AG04450 (cell line): ENCODE measurements around the gene FETUB. TPM values are rescaled to one million over a fixed set of nuclear protein-coding genes. Genes with fewer than 3 reads are reported as not detected.

Source experiments
- CTCF ChIA-PET: fragments of 300-600, 350-600 bp; formaldehyde crosslinking; extraction: SDS; loops from one replicate; lab custom pipeline; 2022; ENCODE audit warnings: antibody characterized with exemption, inconsistent platforms; lab: Charles Lee
- POLR2A ChIA-PET: fragments of 350-600 bp; formaldehyde crosslinking; extraction: SDS; loops from one replicate; lab custom pipeline; 2021; ENCODE audit warnings: antibody characterized with exemption, inconsistent platforms; lab: Yijun Ruan, JAX
- DNase-seq: peaks from one replicate; pipeline ENCODE4 v3.0.0-alpha.2; 2011; ENCODE audit warnings: low read depth, low spot score
- H3K27ac ChIP-seq: one replicate; pipeline ENCODE4 v1.5.1; 2012; ENCODE audit warnings: low read depth, low read length, control low read depth
- H3K27me3 ChIP-seq: one replicate; pipeline ENCODE4 v1.6.0; 2012; ENCODE audit warnings: low read length; ENCODE audit not compliant: control insufficient read depth, insufficient read depth
- H3K4me3 ChIP-seq: 2 replicates; pipeline ENCODE4 v1.5.1; 2011; ENCODE audit warnings: mild to moderate bottlenecking, low read depth, low read length, control low read depth
- H3K9me3 ChIP-seq: 2 replicates; pipeline ENCODE4 v1.5.1; 2012; ENCODE audit warnings: low read length; ENCODE audit not compliant: control insufficient read depth, insufficient read depth
- polyA plus RNA-seq: library from polyadenylated mRNA; depleted of rRNA; stranded (reverse); fragments of >200 nt; gene quantifications from 2 replicates; pipeline ENCODE4 v1.2.3, GENCODE V29; 2011
- TF ChIP-seq, protein P1 (sequence below): IDR thresholded peaks from 2 replicates; pipeline ENCODE4 v1.5.1; 2011; ENCODE audit warnings: low read depth, low read length, control low read depth, inconsistent platforms

The FETUB gene
- polyA plus RNA-seq, 1 experiment = not detected

DNA sequence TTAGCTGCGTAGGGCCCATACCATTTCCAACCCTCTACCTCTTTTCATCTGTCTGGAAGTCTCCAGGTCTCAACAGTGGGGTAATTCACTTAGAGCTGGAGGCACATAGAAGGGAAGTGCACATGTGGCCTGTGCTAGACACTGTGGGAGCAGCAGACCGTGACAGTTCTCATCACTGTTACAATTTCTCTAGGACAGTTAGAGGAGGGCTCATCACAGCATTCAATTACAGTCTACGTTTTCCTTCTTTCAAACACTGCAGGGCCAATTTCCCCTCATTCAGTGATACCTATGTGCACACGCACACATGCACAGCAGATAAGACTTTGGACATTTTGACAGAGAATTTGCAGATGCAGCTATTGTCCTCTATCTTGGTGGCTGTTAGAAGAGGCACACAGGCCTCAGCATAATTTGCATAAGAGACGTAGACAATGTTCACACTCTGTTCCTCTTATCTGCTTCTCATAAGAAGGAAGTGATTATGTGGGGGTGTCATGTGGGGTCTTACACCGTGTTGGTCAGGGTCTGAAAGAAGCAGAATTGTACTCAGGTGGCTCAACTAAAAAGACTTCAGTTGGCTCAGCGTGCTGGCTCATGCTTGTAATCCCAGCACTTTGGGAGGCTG, 13.0 kb downstream of the FETUB start:
- no peak overlapping the region for H3K27ac ChIP-seq
- ChIA-PET POLR2A (no interaction called here), CTCF (no interaction called here)
- no peaks in the 10 kb centered on the region for H3K9me3 ChIP-seq
- H3K27me3 ChIP-seq = peaks cover 7% of the 10 kb centered on the region
- no peak overlapping the region for H3K4me3 ChIP-seq
- DNase-seq = no peak
- TF ChIP-seq, protein P1, sequence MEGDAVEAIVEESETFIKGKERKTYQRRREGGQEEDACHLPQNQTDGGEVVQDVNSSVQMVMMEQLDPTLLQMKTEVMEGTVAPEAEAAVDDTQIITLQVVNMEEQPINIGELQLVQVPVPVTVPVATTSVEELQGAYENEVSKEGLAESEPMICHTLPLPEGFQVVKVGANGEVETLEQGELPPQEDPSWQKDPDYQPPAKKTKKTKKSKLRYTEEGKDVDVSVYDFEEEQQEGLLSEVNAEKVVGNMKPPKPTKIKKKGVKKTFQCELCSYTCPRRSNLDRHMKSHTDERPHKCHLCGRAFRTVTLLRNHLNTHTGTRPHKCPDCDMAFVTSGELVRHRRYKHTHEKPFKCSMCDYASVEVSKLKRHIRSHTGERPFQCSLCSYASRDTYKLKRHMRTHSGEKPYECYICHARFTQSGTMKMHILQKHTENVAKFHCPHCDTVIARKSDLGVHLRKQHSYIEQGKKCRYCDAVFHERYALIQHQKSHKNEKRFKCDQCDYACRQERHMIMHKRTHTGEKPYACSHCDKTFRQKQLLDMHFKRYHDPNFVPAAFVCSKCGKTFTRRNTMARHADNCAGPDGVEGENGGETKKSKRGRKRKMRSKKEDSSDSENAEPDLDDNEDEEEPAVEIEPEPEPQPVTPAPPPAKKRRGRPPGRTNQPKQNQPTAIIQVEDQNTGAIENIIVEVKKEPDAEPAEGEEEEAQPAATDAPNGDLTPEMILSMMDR = no peak

DNA sequence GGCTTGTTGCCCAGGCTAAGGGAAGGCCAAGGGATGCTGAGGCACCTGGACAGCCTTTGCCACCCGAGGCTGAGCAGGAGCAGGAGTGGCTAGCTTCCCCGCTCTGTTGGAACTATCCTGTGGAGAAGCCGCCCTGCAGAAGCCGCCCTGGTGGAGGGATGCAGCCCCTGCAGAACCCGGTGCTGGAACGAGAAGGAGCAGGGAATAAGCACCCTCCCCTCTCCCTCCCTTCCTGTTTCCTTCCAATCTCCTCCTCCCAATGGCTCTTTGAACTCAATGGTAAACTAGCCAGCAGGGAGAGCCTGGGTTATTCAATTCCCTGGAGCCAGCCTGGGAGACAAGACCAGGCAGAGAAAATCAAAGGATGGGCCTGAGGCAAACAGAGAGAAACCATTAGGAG, 13.8 kb downstream of the FETUB start:
- TF ChIP-seq, protein P1 = no peak
- no peak for DNase-seq
- ChIA-PET CTCF (no interaction called here), POLR2A (no interaction called here)
- Histone ChIP-seq H3K4me3 (no peak overlapping the region), H3K27ac (no peak overlapping the region), H3K9me3 (no peaks in the 10 kb centered on the region), H3K27me3 (peaks cover 5% of the 10 kb centered on the region)

DNA sequence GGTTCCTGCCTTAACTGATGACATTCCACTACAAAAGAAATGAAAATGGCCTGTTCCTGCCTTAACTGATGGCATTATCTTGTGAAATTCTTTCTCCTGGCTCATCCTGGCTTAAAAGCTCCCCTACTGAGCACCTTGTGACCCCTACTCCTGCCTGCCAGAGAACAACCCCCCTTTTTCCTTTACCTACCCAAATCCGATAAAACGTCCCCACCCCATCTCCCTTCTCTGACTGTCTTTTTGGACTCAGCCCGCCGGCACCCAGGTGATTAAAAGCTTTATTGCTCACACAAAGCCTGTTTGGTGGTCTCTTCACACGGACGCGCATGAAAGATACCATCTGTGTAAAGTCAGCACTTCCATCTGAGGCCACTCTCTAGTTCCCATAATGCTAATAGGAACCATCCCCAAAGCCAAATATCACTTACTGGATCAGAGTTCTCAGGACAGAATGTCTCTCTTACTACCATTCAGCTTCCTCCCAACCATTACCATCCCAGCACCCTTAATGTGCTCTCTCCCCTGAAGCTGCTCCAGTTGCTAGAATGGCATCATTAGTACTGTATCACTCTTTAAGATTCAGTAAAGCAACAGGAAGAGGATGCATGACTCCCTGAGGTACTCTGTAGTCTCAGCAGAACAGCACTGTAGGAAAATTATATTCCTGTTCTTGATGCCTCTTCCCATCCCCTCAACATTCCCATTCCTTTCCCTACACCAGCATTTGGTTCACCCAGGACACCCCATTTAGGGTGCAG, 23.3 kb downstream of the FETUB start:
- DNase-seq = no peak
- ChIA-PET POLR2A (no interaction called here), CTCF (no interaction called here)

DNA sequence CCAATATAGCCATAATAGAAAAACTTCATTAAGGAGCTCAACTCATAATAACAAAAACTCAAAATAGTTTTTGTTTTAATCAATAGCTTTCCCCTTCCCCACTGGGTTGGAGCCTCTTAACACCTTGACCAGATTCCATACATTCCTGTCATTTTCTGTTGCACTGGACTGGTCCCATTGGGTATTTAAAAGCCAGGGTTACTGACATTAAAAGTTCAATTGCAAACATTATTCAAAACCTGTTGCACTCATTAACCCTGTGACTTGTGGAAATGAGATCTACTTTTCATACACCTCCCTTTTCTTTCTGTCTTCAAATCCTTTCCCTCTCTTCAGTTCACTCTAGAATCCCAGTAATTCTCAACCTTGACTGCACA, 23.9 kb downstream of the FETUB start:
- Histone ChIP-seq H3K9me3 (no peaks in the 10 kb centered on the region), H3K27ac (no peak overlapping the region), H3K4me3 (no peak overlapping the region), H3K27me3 (peaks cover 3% of the 10 kb centered on the region)
- POLR2A ChIA-PET = no interaction called here
- TF ChIP-seq, protein P1 = no peak
- no peak for DNase-seq
- CTCF ChIA-PET = no interaction called here

More for the DNA sequence above, 23.3 kb downstream of the FETUB start:
- Histone ChIP-seq H3K4me3 (no peak overlapping the region), H3K9me3 (no peaks in the 10 kb centered on the region), H3K27me3 (peaks cover 3% of the 10 kb centered on the region), H3K27ac (no peak overlapping the region)
- TF ChIP-seq, protein P1 = no peak

DNA sequence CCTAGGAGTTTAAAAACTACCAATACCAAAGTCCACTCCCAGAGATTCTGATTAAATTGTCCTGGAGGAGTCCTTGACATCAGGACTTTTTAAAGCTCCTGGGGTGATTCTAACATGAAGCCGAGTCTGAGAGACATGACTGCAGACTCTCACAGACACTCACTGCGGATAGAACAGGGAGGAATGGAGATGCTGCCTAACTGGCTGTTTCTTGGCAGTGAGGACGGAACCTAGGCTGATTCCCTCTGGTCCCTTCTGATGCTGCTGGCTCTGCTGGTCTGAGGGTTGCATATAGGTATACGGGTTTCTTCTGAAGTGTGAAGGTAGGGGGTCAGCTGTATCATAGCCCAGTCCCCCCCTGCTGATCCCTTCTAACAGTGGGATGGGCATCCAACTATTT, 24.3 kb downstream of the FETUB start:
- H3K9me3 ChIP-seq = no peaks in the 10 kb centered on the region
- POLR2A ChIA-PET = no interaction called here
- TF ChIP-seq, protein P1 = no peak
- H3K27me3 ChIP-seq = peaks cover 3% of the 10 kb centered on the region
- no peak overlapping the region for H3K4me3 ChIP-seq
- CTCF ChIA-PET = no interaction called here
- DNase-seq = no peak
- no peak overlapping the region for H3K27ac ChIP-seq
